ENCODE data around the gene CRB3. TPM values are rescaled to one million over a fixed set of nuclear protein-coding genes. Genes with fewer than 3 reads are reported as not detected.

Gene CRB3
- total and polyA plus RNA-seq, 9 of the 15 experiments (the other 6 are each of a cell fraction or from before 2014, with no cell fraction given), result 0.49 TPM; not detected in 8

- TF ChIP-seq ZBTB40 (IDR thresholded peaks at IDR 0.05), result no peak
- TF ChIP-seq ZBTB40 (CRISPR knock-in tag; IDR thresholded peaks at IDR 0.05), result no peak
- TF ChIP-seq SNAPC5 (CRISPR knock-in tag; IDR thresholded peaks at IDR 0.05), result no peak
- TF ChIP-seq BRD9 (IDR thresholded peaks at IDR 0.05; ENCODE audit: low read depth, partially characterized antibody), result no peak
- TF ChIP-seq HDAC6 (IDR thresholded peaks at IDR 0.05; ENCODE audit: low read depth, low read length), result no peak
- TF ChIP-seq ZBTB5 (IDR thresholded peaks at IDR 0.05), result no peak
- no peak for TF ChIP-seq ZNF12 (CRISPR knock-in tag; IDR thresholded peaks at IDR 0.05)
- TF ChIP-seq CHD1 (IDR thresholded peaks at IDR 0.05; ENCODE audit: low read length), result no peak
- TF ChIP-seq CBX2 (IDR thresholded peaks at IDR 0.05; ENCODE audit: insufficient read depth, low read length, poor library complexity, severe bottlenecking), result no peak
- no peak for TF ChIP-seq IRF1 (CRISPR knock-in tag; IDR thresholded peaks at IDR 0.05; ENCODE audit: borderline replicate concordance)
- TF ChIP-seq HNRNPH1 (optimal IDR thresholded peaks at IDR 0.05; ENCODE audit: low read depth, low read length), result no peak
Observed at GRCh38 chr19:6424195-6424938, 39.7 kb upstream of the CRB3 start, which contains the start of gene KHSRP (continued).

All from K562 (cell line).